Transverse colon (tissue), 4 donors: Measurements from ENCODE around the gene FAM193B. TPM values are rescaled to one million over a fixed set of nuclear protein-coding genes. Genes with fewer than 3 reads are reported as not detected.

Experiments used
- DNase-seq: peaks from one replicate; pipeline ENCODE4 v3.0.0-alpha.2; 2019
- H3K27ac ChIP-seq, 4 donors: fragments of 200-600 bp; sonication (generic); 2 replicates each; pipeline ENCODE4 v1.5.1; 2016 to 2018; ENCODE audit warnings: inconsistent platforms in 4 of 4
- H3K27me3 ChIP-seq: fragments of 200-600 bp; sonication (generic); 2 replicates; pipeline ENCODE4 v1.5.1; 2017; ENCODE audit warnings: inconsistent platforms
- H3K36me3 ChIP-seq, 4 donors: fragments of 200-600 bp; sonication (generic); 2 replicates each; pipeline ENCODE4 v1.5.1; 2017 to 2019; ENCODE audit warnings: inconsistent platforms in 4 of 4
- H3K4me1 ChIP-seq, 4 donors: fragments of 200-600 bp; sonication (generic); 2 replicates each; pipeline ENCODE4 v1.5.1; 2017 to 2020; ENCODE audit warnings: inconsistent platforms in 4 of 4
- H3K4me3 ChIP-seq, 4 donors: fragments of 200-600 bp; sonication (generic); 1 replicate in 1 of 4; 2 replicates in 3 of 4; pipeline versions ENCODE4 v1.5.1 to v1.6.1; 2017 to 2019; ENCODE audit warnings: inconsistent platforms in 4 of 4
- H3K9me3 ChIP-seq, 2 donors: fragments of 200-600 bp; sonication (generic); 2 replicates each; pipeline ENCODE4 v1.5.1; 2017 to 2019; ENCODE audit warnings: inconsistent platforms in 2 of 2
- CTCF ChIP-seq, 5 experiments: fragments of 200-600 bp in 3 of 5; fragments of 450-650 bp in 2 of 5; sonication (generic) in 3 of 5; IDR thresholded peaks; 1 replicate in 2 of 5; 2 replicates in 3 of 5; pipeline ENCODE4 v1.5.1; 2016 to 2017; ENCODE audit warnings: antibody characterized with exemption in 5 of 5, inconsistent platforms in 3 of 5, mild to moderate bottlenecking in 2 of 5, moderate library complexity in 1 of 5
- EP300 ChIP-seq: sonication (generic); formaldehyde crosslinking; IDR thresholded peaks from one replicate; pipeline ENCODE4 v1.6.1; 2017; ENCODE audit warnings: antibody characterized with exemption, low read depth
- POLR2A ChIP-seq: fragments of 450-650 bp; IDR thresholded peaks from one replicate; pipeline ENCODE4 v1.6.1; 2016; ENCODE audit warnings: antibody characterized with exemption, mild to moderate bottlenecking, moderate library complexity
- POLR2AphosphoS5 ChIP-seq, 3 donors: sonication (generic); formaldehyde crosslinking; IDR thresholded peaks; one replicate each; pipeline ENCODE4 v1.6.1; 2016; ENCODE audit warnings: antibody characterized with exemption in 3 of 3
- WGBS, 2 donors: methylation state at CpG; one replicate each; pipeline ENCODE4 v1.1.5; 2018; ENCODE audit warnings: low coverage in 1 of 2; 5-methylcytosine and 5-hydroxymethylcytosine counted together
- in situ Hi-C, 4 donors: fragments of 200-750 bp; cut with MboI; loops; one replicate each; pipeline versions ENCODE4 v1.15.0 to v1.15.1; 2017; ENCODE audit warnings: low sequenced_read_pairs in 3 of 4, low pct_ligation_motif_present in 1 of 4, low pct_unique_long_range_greater_than_20kb in 1 of 4
- intact Hi-C: fragments of 100-400 bp; cut with DNase I; formaldehyde crosslinking; loops from one replicate; pipeline ENCODE4 v1.15.1; 2023; ENCODE audit warnings: low total_unique reads
- total RNA-seq, 4 donors: library from RNA; depleted of rRNA; stranded (reverse); fragments of >200 nt; gene quantifications; one replicate each; pipeline ENCODE4 v1.1.0, GENCODE V29; 2016

Gene FAM193B
- total RNA-seq, 4 donors from 2014 or later = 59.7 to 128 (median 63.5) TPM

- Histone ChIP-seq H3K36me3 (no peaks in the 10 kb centered on the region), H3K4me3 (no peak overlapping the region), H3K27me3 (no peaks in the 10 kb centered on the region), H3K4me1 (peaks cover 11 to 45% (median 17%) of the 10 kb centered on the region in 4 donors), H3K27ac (no peak overlapping the region), H3K9me3 (no peaks in the 10 kb centered on the region)
- TF ChIP-seq EP300 (no peak), POLR2AphosphoS5 (IDR thresholded peaks at IDR 0.05) (no peak), POLR2A (no peak), CTCF (IDR thresholded peaks at IDR 0.05) (no peak)
- WGBS, 2 donors = 97 to 100% methylated on average over 3 to 4 of the region's 4 CpGs
- intact Hi-C loops = no loop called here
- in situ Hi-C loops = no loop called here
- no peak for DNase-seq
These were observed 11.4 kb downstream of the FAM193B start for GRCh38 chr5:177542816-177543465.

- Histone ChIP-seq H3K27ac (no peak overlapping the region), H3K4me3 (no peak overlapping the region), H3K27me3 (no peaks in the 10 kb centered on the region), H3K9me3 (no peaks in the 10 kb centered on the region), H3K4me1 (peaks cover 10 to 46% (median 21%) of the 10 kb centered on the region in 4 donors), H3K36me3 (peaks cover 0 to 14% (median 0%) of the 10 kb centered on the region in 4 donors)
- WGBS, 2 donors = 65% methylated on average over 3 of the region's 3 CpGs; no CpG with 5 or more reads in 1 of the 2 donors
- intact Hi-C loops (no loop called here), in situ Hi-C loops (no loop called here)
- no peak for TF ChIP-seq CTCF (IDR thresholded peaks at IDR 0.05)
- TF ChIP-seq POLR2AphosphoS5 (IDR thresholded peaks at IDR 0.05) = no peak
- no peak for DNase-seq
These were observed 13.9 kb downstream of the FAM193B start for GRCh38 chr5:177540438-177540837.

GRCh38 chr5:177539411-177539810, 15.0 kb downstream of the FAM193B start:
- TF ChIP-seq POLR2AphosphoS5 (IDR thresholded peaks at IDR 0.05) = no peak
- TF ChIP-seq CTCF (IDR thresholded peaks at IDR 0.05) = no peak
- TF ChIP-seq EP300 = no peak
- intact Hi-C loops (no loop called here), in situ Hi-C loops (no loop called here)
- no peak overlapping the region for H3K4me3 ChIP-seq
- H3K9me3 ChIP-seq = no peaks in the 10 kb centered on the region
- DNase-seq = no peak
- H3K27ac ChIP-seq = peak overlapping the region in 1 of 4 donors; percentile 7
- H3K4me1 ChIP-seq = peaks cover 5 to 40% (median 21%) of the 10 kb centered on the region in 4 donors
- H3K27me3 ChIP-seq = no peaks in the 10 kb centered on the region
- 80% methylated on average over 2 of the region's 2 CpGs; no CpG with 5 or more reads in 1 of the 2 donors for WGBS, 2 donors
- H3K36me3 ChIP-seq = peaks cover 0 to 17% (median 0%) of the 10 kb centered on the region in 4 donors

GRCh38 chr5:177538876-177539275, 15.5 kb downstream of the FAM193B start:
- TF ChIP-seq EP300 (no peak), POLR2A (no peak), POLR2AphosphoS5 (IDR thresholded peaks at IDR 0.05) (no peak), CTCF (IDR thresholded peaks at IDR 0.05) (no peak)
- H3K27ac ChIP-seq = peak overlapping the region; percentile 45 to 65 (median 54)
- no peaks in the 10 kb centered on the region for H3K27me3 ChIP-seq
- in situ Hi-C loops = no loop called here
- peaks cover 0 to 22% (median 0%) of the 10 kb centered on the region in 4 donors for H3K36me3 ChIP-seq
- H3K4me3 ChIP-seq = no peak overlapping the region
- intact Hi-C loops = no loop called here
- H3K9me3 ChIP-seq = no peaks in the 10 kb centered on the region
- WGBS, 2 donors = 67 to 92% methylated on average over 1 to 10 of the region's 10 CpGs
- H3K4me1 ChIP-seq = peaks cover 5 to 40% (median 21%) of the 10 kb centered on the region in 4 donors
- DNase-seq = no peak
